ENCODE data around the gene ATP6V0A4. TPM values are rescaled to one million over a fixed set of nuclear protein-coding genes. Genes with fewer than 3 reads are reported as not detected.

The ATP6V0A4 gene
- total RNA-seq, 1 donor, result not detected

DNA sequence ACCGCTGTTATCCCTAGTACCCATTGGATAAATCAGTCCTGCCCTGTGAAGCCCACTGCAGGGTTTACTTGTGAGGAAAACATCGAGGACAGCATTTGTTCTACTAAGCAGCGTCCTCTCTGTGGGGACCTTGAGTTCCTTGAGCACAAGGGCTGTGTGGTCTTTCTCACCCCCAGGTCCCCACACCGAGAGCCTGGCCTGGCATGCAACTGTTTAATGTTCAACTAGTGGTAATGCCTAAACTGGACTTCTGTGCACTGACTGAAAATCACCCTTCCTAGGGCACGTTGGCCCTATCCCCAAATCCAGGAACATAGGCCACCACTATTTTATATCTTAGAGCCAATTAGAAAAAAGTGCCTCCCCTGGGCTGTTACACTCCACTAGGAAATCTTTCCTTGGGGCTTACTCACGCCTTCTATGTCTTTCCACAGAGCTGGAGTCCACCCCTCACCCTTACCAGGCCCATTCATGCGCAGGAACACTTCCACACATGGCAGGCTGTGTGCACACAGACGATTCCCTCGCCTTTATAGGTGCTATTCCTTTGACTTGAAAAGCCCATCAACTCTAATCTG lies 1.9 kb downstream of the ATP6V0A4 start:
- no peak for DNase-seq (ENCODE audit: low read depth)
- no peak overlapping the region for H3K4me3 ChIP-seq (ENCODE audit: low read depth, low read length)
- TF ChIP-seq, protein P1, sequence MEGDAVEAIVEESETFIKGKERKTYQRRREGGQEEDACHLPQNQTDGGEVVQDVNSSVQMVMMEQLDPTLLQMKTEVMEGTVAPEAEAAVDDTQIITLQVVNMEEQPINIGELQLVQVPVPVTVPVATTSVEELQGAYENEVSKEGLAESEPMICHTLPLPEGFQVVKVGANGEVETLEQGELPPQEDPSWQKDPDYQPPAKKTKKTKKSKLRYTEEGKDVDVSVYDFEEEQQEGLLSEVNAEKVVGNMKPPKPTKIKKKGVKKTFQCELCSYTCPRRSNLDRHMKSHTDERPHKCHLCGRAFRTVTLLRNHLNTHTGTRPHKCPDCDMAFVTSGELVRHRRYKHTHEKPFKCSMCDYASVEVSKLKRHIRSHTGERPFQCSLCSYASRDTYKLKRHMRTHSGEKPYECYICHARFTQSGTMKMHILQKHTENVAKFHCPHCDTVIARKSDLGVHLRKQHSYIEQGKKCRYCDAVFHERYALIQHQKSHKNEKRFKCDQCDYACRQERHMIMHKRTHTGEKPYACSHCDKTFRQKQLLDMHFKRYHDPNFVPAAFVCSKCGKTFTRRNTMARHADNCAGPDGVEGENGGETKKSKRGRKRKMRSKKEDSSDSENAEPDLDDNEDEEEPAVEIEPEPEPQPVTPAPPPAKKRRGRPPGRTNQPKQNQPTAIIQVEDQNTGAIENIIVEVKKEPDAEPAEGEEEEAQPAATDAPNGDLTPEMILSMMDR (IDR thresholded peaks at IDR 0.05; ENCODE audit: insufficient read depth, low read length), result no peak

DNA sequence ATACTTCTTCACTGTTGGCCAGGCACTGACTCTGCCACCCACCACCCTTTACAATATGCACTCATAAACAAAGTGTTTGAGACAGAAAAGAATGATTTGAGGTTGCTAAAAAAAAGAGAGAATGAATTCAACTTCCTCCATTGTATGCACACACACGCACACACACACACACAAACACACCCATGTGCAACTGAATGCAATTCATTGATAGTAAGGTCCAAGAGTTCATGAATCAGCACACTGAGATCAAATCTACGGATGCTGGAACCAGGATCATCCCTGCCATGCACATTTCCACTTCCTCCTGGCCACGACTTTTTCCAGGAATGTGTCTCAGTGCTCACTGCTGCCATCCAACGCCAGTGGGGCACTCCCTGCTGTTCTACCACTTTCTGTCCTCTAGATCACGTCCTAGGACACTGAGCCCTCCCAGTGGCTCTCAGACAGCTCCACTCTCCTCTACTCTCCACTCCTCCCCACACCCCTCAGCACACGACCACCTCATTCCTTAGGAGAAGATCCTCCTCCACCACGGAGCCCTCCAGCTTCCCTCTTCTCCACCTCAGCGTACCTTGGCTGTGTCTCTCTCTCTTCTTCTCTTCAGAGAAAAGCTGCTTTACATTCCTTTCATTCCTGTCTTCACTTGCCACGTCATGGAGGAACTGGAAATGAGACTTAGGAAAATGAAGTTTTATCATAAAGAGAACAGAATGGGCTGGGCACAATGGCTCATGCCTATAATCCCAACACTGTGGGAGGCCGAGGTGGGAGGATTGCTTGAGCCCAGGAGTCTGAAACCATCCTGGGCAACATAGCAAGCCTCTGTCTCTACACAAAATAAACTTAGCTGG lies 12.2 kb downstream of the ATP6V0A4 start:
- TF ChIP-seq, protein P1 (IDR thresholded peaks at IDR 0.05; ENCODE audit: insufficient read depth, low read length), result no peak
- no peak overlapping the region for H3K4me3 ChIP-seq (ENCODE audit: low read depth, low read length)
- DNase-seq (ENCODE audit: low read depth), result peak; percentile 40

DNA sequence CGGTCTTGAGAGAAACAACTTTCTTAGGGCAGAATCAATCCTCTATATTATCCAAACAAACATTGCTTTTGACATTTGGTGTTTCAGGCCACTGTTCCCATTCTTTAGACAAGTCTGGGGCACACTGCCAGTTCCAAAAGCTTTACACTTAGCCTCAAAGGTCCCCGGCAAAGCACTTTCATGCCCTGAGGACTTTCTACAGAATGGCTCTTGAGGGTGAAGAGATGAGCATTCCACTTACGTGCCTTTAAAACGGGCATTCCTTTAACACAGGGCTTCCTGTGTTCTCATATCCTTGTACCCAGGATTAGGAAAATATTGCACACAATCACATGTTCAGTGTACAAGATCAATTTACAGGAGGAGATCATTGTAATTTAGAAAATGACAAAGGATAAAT lies 13.3 kb downstream of the ATP6V0A4 start:
- no peak overlapping the region for H3K4me3 ChIP-seq (ENCODE audit: low read depth, low read length)
- DNase-seq (ENCODE audit: low read depth), result peak; percentile 4
- TF ChIP-seq, protein P1 (IDR thresholded peaks at IDR 0.05; ENCODE audit: insufficient read depth, low read length), result no peak

DNA sequence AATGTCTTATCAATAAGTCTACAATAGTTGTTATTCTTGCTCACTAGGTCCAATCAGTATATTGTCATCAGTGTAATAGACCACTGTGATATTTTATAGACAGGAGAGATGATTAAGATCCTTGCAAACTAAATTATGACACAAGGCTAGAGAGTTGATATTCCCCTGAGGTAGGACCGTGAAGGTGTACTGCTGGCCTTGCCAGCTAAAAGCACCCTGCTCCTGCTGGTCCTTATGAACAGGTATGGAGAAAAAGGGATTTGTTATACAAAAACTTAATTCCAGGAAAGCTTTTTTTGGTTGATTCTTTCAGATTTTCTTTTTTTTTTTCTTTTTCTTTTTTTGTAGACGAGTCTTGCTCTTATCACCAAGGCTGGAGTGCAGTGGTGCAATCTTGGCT lies 17.0 kb downstream of the ATP6V0A4 start:
- DNase-seq (ENCODE audit: low read depth), result no peak
- no peak overlapping the region for H3K4me3 ChIP-seq (ENCODE audit: low read depth, low read length)
- TF ChIP-seq, protein P1 (IDR thresholded peaks at IDR 0.05; ENCODE audit: insufficient read depth, low read length), result no peak

DNA sequence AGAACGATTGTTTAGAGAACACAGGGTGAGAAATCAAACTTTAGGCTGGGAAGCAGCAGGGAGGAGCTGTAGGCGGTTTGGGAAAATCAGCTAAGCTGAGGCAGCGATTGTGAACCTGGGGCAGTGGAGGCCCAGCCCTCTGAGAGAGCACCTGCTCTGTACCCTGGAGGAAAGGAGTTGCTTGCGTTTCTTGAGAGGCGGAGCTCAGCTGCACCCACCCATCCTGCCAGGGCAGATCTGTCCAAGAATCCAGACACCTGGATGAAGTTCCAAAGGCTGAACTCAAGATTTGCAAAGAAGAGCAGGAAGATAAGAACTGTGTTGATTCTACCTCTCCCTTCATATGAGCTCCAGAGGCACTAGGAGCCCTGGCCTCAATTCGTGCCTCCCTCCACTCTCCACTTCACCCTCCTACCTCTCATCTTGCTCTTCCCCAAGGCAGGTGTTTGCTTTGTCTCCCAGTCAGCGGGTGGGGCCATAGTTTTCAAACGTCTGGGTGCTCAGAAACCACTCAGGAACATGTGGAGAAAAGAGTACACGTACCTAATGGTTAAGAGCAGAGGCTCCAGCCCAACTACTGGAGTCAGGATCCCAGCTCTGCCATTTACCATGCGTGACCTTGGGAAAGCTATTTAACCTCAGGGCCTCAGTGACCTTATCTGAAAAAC lies 21.7 kb downstream of the ATP6V0A4 start:
- TF ChIP-seq, protein P1 (IDR thresholded peaks at IDR 0.05; ENCODE audit: insufficient read depth, low read length), result no peak
- no peak overlapping the region for H3K4me3 ChIP-seq (ENCODE audit: low read depth, low read length)
- no peak for DNase-seq (ENCODE audit: low read depth)

DNA sequence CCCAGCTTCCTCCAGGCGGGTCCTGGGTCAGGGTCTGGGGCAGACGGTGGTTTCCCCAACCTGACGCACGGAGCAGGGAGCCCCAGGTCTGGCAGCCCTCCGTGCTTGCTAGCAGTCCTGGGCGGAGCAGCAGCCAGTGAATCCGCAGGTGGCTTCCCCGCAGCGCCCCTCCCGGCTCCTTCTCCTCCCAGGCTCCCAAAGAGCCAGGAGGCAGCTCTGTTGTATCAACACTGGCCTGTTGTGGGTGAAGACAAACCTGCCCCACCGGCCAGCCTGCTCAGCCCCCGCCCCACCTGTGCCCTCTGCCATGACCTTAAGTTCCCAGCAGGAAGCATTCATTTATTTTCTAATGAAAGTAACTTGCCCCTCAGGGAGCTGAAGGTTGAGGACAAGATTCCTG lies 24.2 kb downstream of the ATP6V0A4 start:
- no peak overlapping the region for H3K4me3 ChIP-seq (ENCODE audit: low read depth, low read length)
- TF ChIP-seq, protein P1 (IDR thresholded peaks at IDR 0.05; ENCODE audit: insufficient read depth, low read length), result no peak
- DNase-seq (ENCODE audit: low read depth), result no peak

Data from fibroblast of the aortic adventitia (primary cell).